PC-9 (cell line): ENCODE data around the gene PDE6C. TPM values are rescaled to one million over a fixed set of nuclear protein-coding genes. Genes with fewer than 3 reads are reported as not detected.

Experiments used
- BruUV-seq: library from RNA; stranded (reverse); fragments of 400-500 nt; replicated peaks from 2 replicates; lab custom pipeline; 2021; lab: Mats Ljungman, UMichigan
- CTCF ChIA-PET: fragments of 300-600 bp; sonication (Branson Sonifier 250); formaldehyde crosslinking; loops from one replicate; lab custom pipeline; 2022; ENCODE audit warnings: antibody characterized with exemption; lab: Charles Lee
- POLR2A ChIA-PET: fragments of 300-600 bp; sonication (Branson Sonifier 250); formaldehyde crosslinking; loops from one replicate; lab custom pipeline; 2022; ENCODE audit warnings: antibody characterized with exemption; ENCODE audit not compliant: unreplicated experiment; lab: Charles Lee
- DNase-seq, 2 experiments: peaks; one replicate each; pipeline versions ENCODE4 v3.0.0 to v3.0.0-alpha.2; 2015 to 2022; ENCODE audit warnings: mixed read lengths in 1 of 2
- H2AFZ ChIP-seq: fragments of 200-600 bp; sonication (generic); 2 replicates; pipeline ENCODE4 v1.8.1; 2017; ENCODE audit warnings: antibody characterized with exemption
- H3F3A ChIP-seq: fragments of 200-600 bp; sonication (generic); 2 replicates; pipeline ENCODE4 v1.8.1; 2017; ENCODE audit warnings: antibody characterized with exemption, mild to moderate bottlenecking, low read depth; ENCODE audit not compliant: insufficient read depth
- H3K27ac ChIP-seq: fragments of 200-600 bp; sonication (generic); 2 replicates; pipeline ENCODE4 v1.6.1; 2016; ENCODE audit warnings: mixed run types
- H3K27me3 ChIP-seq: fragments of 200-600 bp; sonication (generic); 2 replicates; pipeline ENCODE4 v1.6.1; 2016; ENCODE audit warnings: low read depth, mixed run types; ENCODE audit not compliant: insufficient read depth
- H3K36me3 ChIP-seq: fragments of 200-600 bp; sonication (generic); 2 replicates; pipeline ENCODE4 v1.6.1; 2016; ENCODE audit warnings: low read depth, mixed run types
- H3K4me1 ChIP-seq: fragments of 200-600 bp; sonication (generic); replicated peaks from 2 replicates; pipeline ENCODE4 v1.6.1; 2016; ENCODE audit warnings: mixed run types; ENCODE audit not compliant: insufficient read depth
- H3K4me2 ChIP-seq: fragments of 200-600 bp; sonication (generic); 2 replicates; pipeline ENCODE4 v1.6.1; 2017; ENCODE audit warnings: mixed run types
- H3K4me3 ChIP-seq: fragments of 200-600 bp; sonication (generic); 2 replicates; pipeline ENCODE4 v1.6.1; 2016; ENCODE audit warnings: mixed run types
- H3K79me2 ChIP-seq: fragments of 200-600 bp; sonication (generic); 2 replicates; pipeline ENCODE4 v1.6.1; 2017; ENCODE audit warnings: low read depth, mixed run types
- H3K9me2 ChIP-seq: fragments of 200-600 bp; sonication (generic); 2 replicates; pipeline ENCODE4 v1.8.1; 2017; ENCODE audit warnings: mild to moderate bottlenecking; ENCODE audit not compliant: insufficient read depth
- H3K9me3 ChIP-seq: fragments of 200-600 bp; sonication (generic); 2 replicates; pipeline ENCODE4 v1.8.1; 2016; ENCODE audit warnings: low read depth; ENCODE audit not compliant: insufficient read depth
- H4K20me1 ChIP-seq: fragments of 200-600 bp; sonication (generic); 2 replicates; pipeline ENCODE4 v1.8.1; 2017; ENCODE audit not compliant: insufficient read depth
- EZH2 ChIP-seq: fragments of 200-600 bp; sonication (generic); IDR thresholded peaks from 2 replicates; pipeline ENCODE4 v1.8.0; 2017; ENCODE audit warnings: antibody characterized with exemption, low read depth
- intact Hi-C: fragments of 100-400 bp; cut with micrococcal nuclease; formaldehyde crosslinking; loops from one replicate; pipeline ENCODE4 v1.10.0; 2022; ENCODE audit not compliant: unreplicated experiment
- total RNA-seq: library from RNA; stranded (reverse); gene quantifications from 2 replicates; pipeline ENCODE4 v1.2.3, GENCODE V29; 2021
- TF ChIP-seq, protein P1 (sequence below): fragments of 200-600 bp; sonication (generic); conservative IDR thresholded peaks from 2 replicates; pipeline ENCODE4 v1.6.1; 2017; ENCODE audit warnings: mixed run types, antibody characterized with exemption, mild to moderate bottlenecking, moderate library complexity

Gene PDE6C
- total RNA-seq, 1 experiment from 2014 or later, result not detected

DNA sequence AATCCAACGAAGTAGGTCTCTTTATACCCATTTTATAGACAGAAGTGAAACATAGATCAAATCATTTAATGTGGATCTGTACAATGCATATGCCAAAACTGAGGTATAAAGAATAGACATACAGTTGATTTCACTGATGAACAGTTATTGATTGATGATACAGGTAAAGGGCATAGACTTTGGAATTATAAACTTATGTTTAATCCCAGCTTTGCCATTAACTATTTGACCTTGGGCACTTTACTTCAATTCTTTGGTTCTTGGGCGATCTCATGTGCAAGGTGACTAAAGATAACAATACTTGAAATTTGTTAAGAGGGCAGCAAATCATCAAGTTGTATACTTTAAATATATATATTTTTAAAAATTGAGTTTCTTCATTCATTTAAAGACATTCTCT lies 61.5 kb downstream of the PDE6C start:
- Histone ChIP-seq H2AFZ (no peak overlapping the region), H3K9me2 (no peaks in the 10 kb centered on the region), H3K4me1 (no peaks in the 10 kb centered on the region), H3K4me3 (no peak overlapping the region), H3K36me3 (0 out of 2 replicates have a peak, but pooled peaks cover under 1% of the 10 kb centered on the region), H3K27me3 (no peaks in the 10 kb centered on the region), H3F3A (no peaks in the 10 kb centered on the region; the same call in 1 of the 2 replicates), H3K79me2 (no peaks in the 10 kb centered on the region), H3K9me3 (no peaks in the 10 kb centered on the region), H3K27ac (no peak overlapping the region), H4K20me1 (no peaks in the 10 kb centered on the region), H3K4me2 (no peak overlapping the region)
- no peak for DNase-seq
- BruUV-seq, result no TSS peak
- POLR2A ChIA-PET, result no interaction called here
- intact Hi-C loops, result no loop called here
- TF ChIP-seq, protein P1, sequence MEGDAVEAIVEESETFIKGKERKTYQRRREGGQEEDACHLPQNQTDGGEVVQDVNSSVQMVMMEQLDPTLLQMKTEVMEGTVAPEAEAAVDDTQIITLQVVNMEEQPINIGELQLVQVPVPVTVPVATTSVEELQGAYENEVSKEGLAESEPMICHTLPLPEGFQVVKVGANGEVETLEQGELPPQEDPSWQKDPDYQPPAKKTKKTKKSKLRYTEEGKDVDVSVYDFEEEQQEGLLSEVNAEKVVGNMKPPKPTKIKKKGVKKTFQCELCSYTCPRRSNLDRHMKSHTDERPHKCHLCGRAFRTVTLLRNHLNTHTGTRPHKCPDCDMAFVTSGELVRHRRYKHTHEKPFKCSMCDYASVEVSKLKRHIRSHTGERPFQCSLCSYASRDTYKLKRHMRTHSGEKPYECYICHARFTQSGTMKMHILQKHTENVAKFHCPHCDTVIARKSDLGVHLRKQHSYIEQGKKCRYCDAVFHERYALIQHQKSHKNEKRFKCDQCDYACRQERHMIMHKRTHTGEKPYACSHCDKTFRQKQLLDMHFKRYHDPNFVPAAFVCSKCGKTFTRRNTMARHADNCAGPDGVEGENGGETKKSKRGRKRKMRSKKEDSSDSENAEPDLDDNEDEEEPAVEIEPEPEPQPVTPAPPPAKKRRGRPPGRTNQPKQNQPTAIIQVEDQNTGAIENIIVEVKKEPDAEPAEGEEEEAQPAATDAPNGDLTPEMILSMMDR, result no peak
- no peak for TF ChIP-seq EZH2
- CTCF ChIA-PET, result no interaction called here

DNA sequence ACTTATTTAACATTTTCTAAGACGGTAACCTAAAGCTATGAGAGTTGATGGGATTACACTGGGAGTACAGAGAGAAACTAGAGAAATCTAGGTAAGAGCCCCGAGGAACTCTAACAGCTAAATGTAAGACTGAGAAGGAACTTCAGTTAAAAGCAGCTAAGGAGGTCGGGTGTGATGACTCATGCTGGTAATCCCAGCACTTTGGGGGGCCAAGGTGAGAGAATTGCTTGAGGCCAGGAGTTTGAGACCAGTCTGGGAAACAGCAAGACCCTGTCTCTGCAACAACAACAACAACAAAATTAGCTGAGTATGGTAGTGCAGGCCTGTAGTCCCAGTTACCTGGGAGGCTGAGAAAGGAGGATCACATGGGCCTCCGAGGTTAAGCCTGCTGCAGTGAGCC lies 66.0 kb downstream of the PDE6C start:
- CTCF ChIA-PET, result interaction anchor here (1.1 kb wide), 1 partner anchor 120 kb away, joined by 3 read pairs; no protein-coding TSS in a partner anchor
- no peaks in the 10 kb centered on the region for H3K79me2 ChIP-seq
- intact Hi-C loops, result no loop called here
- H3K4me1 ChIP-seq, result no peaks in the 10 kb centered on the region
- no peaks in the 10 kb centered on the region for H3K9me3 ChIP-seq
- TF ChIP-seq, protein P1, result no peak
- TF ChIP-seq EZH2, result no peak
- H3F3A ChIP-seq, result no peaks in the 10 kb centered on the region
- no peaks in the 10 kb centered on the region for H3K9me2 ChIP-seq
- no peak overlapping the region for H2AFZ ChIP-seq
- H3K27me3 ChIP-seq, result no peaks in the 10 kb centered on the region
- BruUV-seq, result no TSS peak
- no peaks in the 10 kb centered on the region for H4K20me1 ChIP-seq
- no peak for DNase-seq
- H3K27ac ChIP-seq, result no peak overlapping the region
- 0 out of 2 replicates have a peak, but pooled peaks cover 5% of the 10 kb centered on the region for H3K36me3 ChIP-seq
- no peak overlapping the region for H3K4me2 ChIP-seq
- POLR2A ChIA-PET, result no interaction called here
- H3K4me3 ChIP-seq, result no peak overlapping the region

DNA sequence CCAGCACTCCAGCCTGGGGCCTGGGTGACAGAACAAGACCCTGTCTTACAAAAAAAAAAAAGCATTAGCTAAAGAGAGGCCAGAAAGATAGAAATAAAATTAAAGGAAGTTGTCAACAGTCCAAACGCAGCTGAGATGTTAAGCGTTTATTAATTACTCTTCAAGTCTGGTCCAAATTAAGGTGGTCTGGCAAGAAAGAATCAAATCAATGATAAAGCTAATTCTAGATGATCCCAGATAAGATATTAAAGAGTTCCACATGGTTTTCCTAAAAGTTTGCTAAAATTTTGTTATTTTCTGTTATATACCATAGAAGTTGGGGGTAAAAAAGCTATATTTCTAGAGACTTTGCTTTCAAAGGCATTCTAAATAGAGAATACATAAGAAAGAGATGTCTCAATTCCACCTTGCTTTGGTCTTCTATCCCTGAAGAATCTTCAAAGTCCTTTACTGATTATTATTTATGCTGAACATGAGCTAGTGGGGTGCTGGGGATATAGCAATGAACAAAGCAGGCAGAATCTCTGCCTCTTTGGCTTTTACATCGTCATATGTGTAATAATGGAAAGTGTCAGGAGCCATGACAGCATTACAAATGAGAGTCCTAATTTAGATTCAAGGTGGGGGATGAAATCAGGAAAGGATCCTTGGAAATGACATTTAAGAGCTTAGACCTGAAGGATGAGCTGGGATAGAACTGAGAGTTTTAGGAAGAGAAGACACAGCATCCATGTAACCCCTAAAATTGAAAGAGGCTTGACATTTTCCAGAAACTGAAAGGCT lies 66.7 kb downstream of the PDE6C start:
- Histone ChIP-seq H3K9me2 (no peaks in the 10 kb centered on the region), H3K9me3 (no peaks in the 10 kb centered on the region), H3K36me3 (0 out of 2 replicates have a peak, but pooled peaks cover 5% of the 10 kb centered on the region), H3K4me2 (no peak overlapping the region), H3F3A (no peaks in the 10 kb centered on the region), H3K4me3 (no peak overlapping the region), H3K79me2 (no peaks in the 10 kb centered on the region), H2AFZ (no peak overlapping the region), H4K20me1 (no peaks in the 10 kb centered on the region), H3K27me3 (no peaks in the 10 kb centered on the region), H3K4me1 (no peaks in the 10 kb centered on the region), H3K27ac (no peak overlapping the region)
- DNase-seq, result no peak
- TF ChIP-seq, protein P1, result no peak
- TF ChIP-seq EZH2, result no peak
- CTCF ChIA-PET, result interaction anchor here (0.6 to 2.1 kb wide), 3 partner anchors 36 to 124 kb away, joined by 3 to 11 read pairs (median 3); no protein-coding TSS in a partner anchor
- BruUV-seq, result no TSS peak
- POLR2A ChIA-PET, result no interaction called here
- intact Hi-C loops, result no loop called here
